K562 (cell line): ENCODE data around the gene CBL. TPM values are rescaled to one million over a fixed set of nuclear protein-coding genes. Genes with fewer than 3 reads are reported as not detected.
A peak's percentile ranks its signal among the peaks of the same experiment; 100 is the strongest.

ENCODE experiments used
- ATAC-seq: fragments of 200-7000 bp; cut with Tn5 transposase; 3 replicates; pipeline ENCODE4 v1.9.1; 2020; ENCODE audit warnings: moderate library complexity
- BruUV-seq: library from RNA; stranded (reverse); fragments of 400-500 nt; replicated peaks from 2 replicates; lab custom pipeline; 2021; lab: Mats Ljungman, UMichigan
- CTCF ChIA-PET: fragments of 300-600 bp; formaldehyde crosslinking; extraction: SDS; loops from one replicate; lab custom pipeline; 2021; ENCODE audit warnings: low intra/inter-chr PET ratio; lab: Yijun Ruan, JAX
- POLR2A ChIA-PET: fragments of 300-600, 350-650 bp; sonication (Branson Sonifier 250); formaldehyde crosslinking; extraction: SDS; loops from one replicate; lab custom pipeline; 2021; ENCODE audit warnings: antibody characterized with exemption, inconsistent platforms; lab: Yijun Ruan, JAX
- DNase-seq, 4 experiments: peaks; one replicate each; pipeline versions ENCODE4 v3.0.0 to v3.0.0-alpha.2; 2011 to 2018; ENCODE audit warnings: low spot score in 3 of 4, mixed read lengths in 3 of 4; ENCODE audit errors: extremely low read depth in 1 of 4
- FAIRE-seq: peaks from 2 replicates; lab custom pipeline; 2011; peaks lifted over from hg19 to GRCh38; lab: Jason Lieb, UNC
- H2AFZ ChIP-seq: 2 replicates; pipeline ENCODE4 v1.6.0; 2011; ENCODE audit warnings: low read depth, low read length, control low read depth, inconsistent platforms
- H3K27ac ChIP-seq: fragments of 200-600 bp; 3 replicates; pipeline ENCODE4 v1.8.0; 2011; ENCODE audit warnings: low read depth, mild to moderate bottlenecking, control low read depth, inconsistent platforms, low read length, moderate library complexity, mixed read lengths; ENCODE audit errors: extremely low read depth
- H3K27me3 ChIP-seq, 2 experiments: fragments of 300-600 bp in 1 of 2; 2 replicates in 1 of 2; 3 replicates in 1 of 2; pipeline versions ENCODE4 v1.6.0 to v1.8.0; 2011; ENCODE audit warnings: inconsistent platforms in 2 of 2, low read length in 2 of 2, mild to moderate bottlenecking in 1 of 2, mixed read lengths in 1 of 2, moderate library complexity in 1 of 2; ENCODE audit not compliant: control insufficient read depth in 2 of 2, insufficient read depth in 2 of 2
- H3K36me3 ChIP-seq: fragments of 300-600 bp; 3 replicates; pipeline ENCODE4 v1.8.0; 2011; ENCODE audit warnings: mild to moderate bottlenecking, low read length, inconsistent platforms; ENCODE audit not compliant: control insufficient read depth, insufficient read depth
- H3K4me1 ChIP-seq, 2 experiments: fragments of 200-600 bp in 1 of 2; replicated peaks in 1 of 2; 2 replicates in 1 of 2; 3 replicates in 1 of 2; pipeline versions ENCODE4 v1.5.1 to v1.8.0; 2011; ENCODE audit warnings: inconsistent platforms in 2 of 2, low read length in 2 of 2, mild to moderate bottlenecking in 1 of 2, mixed read lengths in 1 of 2, moderate library complexity in 1 of 2; ENCODE audit not compliant: control insufficient read depth in 2 of 2, insufficient read depth in 2 of 2
- H3K4me2 ChIP-seq: 2 replicates; pipeline ENCODE4 v1.6.1; 2011; ENCODE audit warnings: low read length, control low read depth, inconsistent platforms, mixed read lengths; ENCODE audit not compliant: insufficient read depth
- H3K4me3 ChIP-seq: fragments of 200-600 bp; sonication (generic), shearing (Covaris generic); 2 replicates; pipeline ENCODE4 v1.5.1; 2016; ENCODE audit warnings: control low read depth, inconsistent platforms
- H3K79me2 ChIP-seq: fragments of 200-600 bp; 3 replicates; pipeline ENCODE4 v1.8.0; 2011; ENCODE audit warnings: low read length, inconsistent platforms; ENCODE audit not compliant: control insufficient read depth, insufficient read depth
- H3K9ac ChIP-seq, 2 experiments: 2 replicates each; pipeline versions ENCODE4 v1.6.0 to v1.6.1; 2011; ENCODE audit warnings: low read depth in 2 of 2, low read length in 2 of 2, control low read depth in 1 of 2, inconsistent platforms in 1 of 2, mild to moderate bottlenecking in 1 of 2, mixed read lengths in 1 of 2; ENCODE audit not compliant: insufficient read depth in 1 of 2
- H3K9me1 ChIP-seq: one replicate; pipeline ENCODE4 v1.6.0; 2011; ENCODE audit warnings: inconsistent platforms, mild to moderate bottlenecking, low read length, moderate library complexity; ENCODE audit not compliant: control insufficient read depth, insufficient read depth
- H3K9me3 ChIP-seq: replicated peaks from 2 replicates; pipeline ENCODE4 v1.5.1; 2011; ENCODE audit warnings: low read depth, low read length, inconsistent platforms; ENCODE audit not compliant: control insufficient read depth, insufficient read depth
- H4K20me1 ChIP-seq: replicated peaks from 2 replicates; pipeline ENCODE4 v1.6.1; 2011; ENCODE audit warnings: low read length, inconsistent platforms, mixed read lengths; ENCODE audit not compliant: control insufficient read depth, insufficient read depth
- MBD2 ChIP-seq: sonication (generic); IDR thresholded peaks from 2 replicates; pipeline ENCODE4 v1.6.1; 2016; ENCODE audit warnings: low read depth, borderline replicate concordance
- MEIS2 ChIP-seq: fragments of 450-650 bp; IDR thresholded peaks from 2 replicates; pipeline ENCODE4 v1.6.1; 2014; ENCODE audit warnings: mild to moderate bottlenecking; ENCODE audit not compliant: partially characterized antibody
- NONO ChIP-seq, 2 experiments: fragments of 200-400 bp in 1 of 2; fragments of 450-650 bp in 1 of 2; formaldehyde crosslinking in 1 of 2; IDR thresholded peaks; 2 replicates each; pipeline ENCODE4 v1.6.1; 2017; ENCODE audit warnings: low read depth in 2 of 2, mild to moderate bottlenecking in 2 of 2, moderate library complexity in 2 of 2, low read length in 1 of 2
- PBX2 ChIP-seq, 2 experiments: IDR thresholded peaks in 1 of 2; conservative IDR thresholded peaks in 1 of 2; 2 replicates each; pipeline ENCODE4 v1.6.1; 2016; ENCODE audit warnings: low read depth in 2 of 2, mild to moderate bottlenecking in 1 of 2, missing compliant biosample characterization in 1 of 2, missing genetic modification characterization in 1 of 2, moderate library complexity in 1 of 2
- RFX1 ChIP-seq: fragments of 450-650 bp; IDR thresholded peaks from 2 replicates; pipeline ENCODE4 v1.6.1; 2016; ENCODE audit warnings: mild to moderate bottlenecking, moderate library complexity
- XRCC5 ChIP-seq: fragments of 200-400 bp; formaldehyde crosslinking; IDR thresholded peaks from 2 replicates; pipeline ENCODE4 v1.6.1; 2017; ENCODE audit warnings: low read depth, mild to moderate bottlenecking, low read length
- ZBTB1 ChIP-seq: sonication (generic); formaldehyde crosslinking; IDR thresholded peaks from 2 replicates; pipeline ENCODE4 v1.8.1; 2023; ENCODE audit warnings: missing genetic modification reagents, low read depth, mild to moderate bottlenecking, borderline replicate concordance
- ZNF407 ChIP-seq: fragments of 450-650 bp; IDR thresholded peaks from 2 replicates; pipeline ENCODE4 v1.6.1; 2016; ENCODE audit warnings: low read depth
- WGBS: fragments of 100-300 bp; shearing (Covaris generic); methylation state at CpG from one replicate; pipeline ENCODE4 v1.1.6; 2016; ENCODE audit warnings: low coverage, mixed read lengths; ENCODE audit not compliant: insufficient coverage; ENCODE audit errors: missing lambda C conversion rate; 5-methylcytosine and 5-hydroxymethylcytosine counted together
- in situ Hi-C: fragments of 300-500 bp; cut with MboI; formaldehyde crosslinking; loops from 4 replicates; pipeline ENCODE4 v1.15.0; 2018; ENCODE audit warnings: inconsistent platforms, mixed read lengths
- intact Hi-C: fragments of 100-400 bp; cut with micrococcal nuclease; formaldehyde crosslinking; loops from 2 replicates; pipeline ENCODE4 v1.14.2; 2022
- polyA plus RNA-seq, 8 experiments: library from polyadenylated mRNA; depleted of rRNA in 4 of 8; stranded (reverse) in 5 of 8; unstranded in 3 of 8; fragments of >200 nt; fragmentation: Nextera tagmentation in 2 of 8; fragmentation: Illumina TruSeq in 1 of 8; extraction: Ambion mirVana in 2 of 8; extraction: Trizol in 1 of 8; gene quantifications; 2 replicates each; pipeline versions ENCODE4 v1.2.1 to v1.2.3, GENCODE V29; 2011 to 2014; ENCODE audit warnings: inconsistent platforms in 1 of 8, missing spikeins in 1 of 8
- total RNA-seq, 7 experiments: library from RNA; depleted of rRNA in 6 of 7; stranded (reverse); fragments of >200 nt in 6 of 7; fragmentation: Illumina TruSeq in 2 of 7; extraction: Trizol in 2 of 7; gene quantifications; 2 replicates each; pipeline versions ENCODE4 v1.2.1 to v1.2.3, GENCODE V29; 2011 to 2021; ENCODE audit warnings: low replicate concordance in 1 of 7

CBL gene
- total and polyA plus RNA-seq, 9 of the 15 experiments (the other 6 are each of a cell fraction or from before 2014, with no cell fraction given), result 3.2 to 24.9 (median 9.9) TPM

- no peak for FAIRE-seq
- WGBS, result 25% methylated on average over 4 of the region's 4 CpGs
- TF ChIP-seq ZNF407 (no peak), NONO (IDR thresholded peaks at IDR 0.05; ENCODE audit: low read depth in 2 of 2, low read length in 1 of 2) (no peak), MEIS2 (peak; percentile 70), PBX2 (CRISPR knock-in tag; IDR thresholded peaks at IDR 0.05; ENCODE audit: low read depth) (no peak), PBX2 (tag; conservative IDR thresholded peaks at IDR 0.05; ENCODE audit: low read depth) (peak; percentile 68), MBD2 (no peak), RFX1 (peak; percentile 74), ZBTB1 (no peak), XRCC5 (no peak)
Measured at GRCh38 chr11:119352857-119353260, 146.7 kb downstream of the CBL start.

More at GRCh38 chr11:119352857-119353260, 146.7 kb downstream of the CBL start:
- Histone ChIP-seq H3K4me1 (peaks cover 4 to 11% of the 10 kb centered on the region in 2 experiments; a peak in 4 of 5 replicates), H2AFZ (peak overlapping the region; percentile 40; the same call in 1 of the 2 replicates), H4K20me1 (no peaks in the 10 kb centered on the region), H3K36me3 (peaks cover 24% of the 10 kb centered on the region), H3K4me3 (no peak overlapping the region), H3K4me2 (no peak overlapping the region), H3K9me3 (no peaks in the 10 kb centered on the region), H3K27ac (no peak overlapping the region), H3K79me2 (no peaks in the 10 kb centered on the region), H3K27me3 (no peaks in the 10 kb centered on the region), H3K9ac (no peak overlapping the region), H3K9me1 (no peaks in the 10 kb centered on the region)
- DNase-seq (peak in 3 of 4 experiments; percentile 62 to 65 (median 63)), ATAC-seq (no peak)
- in situ Hi-C loops, result no loop called here
- ChIA-PET POLR2A (interaction anchor here (0.7 kb wide), 1 partner anchor 560 kb away, joined by 5 read pairs; no protein-coding TSS in a partner anchor), CTCF (interaction anchor here (1.0 kb wide), 2 partner anchors 14 to 122 kb away, joined by 3 to 6 read pairs; no protein-coding TSS in a partner anchor)
- intact Hi-C loops, result loop anchor here (10.0 kb wide), 1 partner anchor 862 kb away; the partner anchor contains the start of gene OAF
- BruUV-seq, result no TSS peak
